ENCODE measurements around the gene HOXB3. TPM values are rescaled to one million over a fixed set of nuclear protein-coding genes. Genes with fewer than 3 reads are reported as not detected.

Gene HOXB3
- polyA plus RNA-seq, 1 donor (not counting 4 experiments of a cell fraction or from before 2014, with no cell fraction given), result 1.1 TPM

DNA sequence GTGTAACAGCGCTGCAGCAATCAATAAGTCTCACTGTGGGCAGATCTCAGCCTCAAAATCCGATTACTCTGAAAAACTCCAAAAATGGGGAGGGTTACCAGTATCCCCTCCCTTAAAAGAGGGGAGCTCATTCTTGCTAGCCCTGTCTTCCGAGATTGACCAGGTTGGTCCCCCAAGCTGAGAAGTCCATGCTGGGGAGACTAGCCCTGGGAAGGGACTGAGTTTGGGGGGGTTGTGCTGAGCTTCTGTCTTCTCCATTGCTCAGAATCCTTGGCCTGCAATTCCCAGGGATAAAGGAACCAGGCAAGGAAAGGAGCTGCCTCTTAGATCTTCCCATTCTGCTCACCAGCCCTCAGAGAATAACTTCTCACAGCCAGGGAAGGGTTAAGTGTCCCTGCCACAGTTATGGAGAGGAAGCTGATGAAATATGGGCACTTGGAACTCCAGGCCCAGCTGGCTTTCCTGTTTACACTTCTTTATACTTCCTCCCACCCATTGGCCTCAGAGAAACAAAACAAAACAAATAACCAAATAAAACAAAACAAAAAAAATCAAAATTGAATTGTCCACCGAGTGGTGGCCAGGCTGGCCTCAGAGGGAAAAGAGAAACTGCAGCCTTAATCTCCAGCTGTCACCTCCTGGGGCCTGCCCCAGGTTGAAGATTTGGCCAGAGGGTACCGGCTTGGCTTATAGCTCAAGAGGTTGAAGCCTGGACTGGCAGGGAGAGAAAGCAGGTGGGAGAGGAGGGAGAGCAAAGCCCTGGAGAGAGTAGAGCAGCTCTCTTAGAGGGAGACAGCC, 2.6 kb downstream of the HOXB3 start:
- dilution Hi-C loops (cut with MboI; ENCODE audit: extremely low pct_ligation_motif_present, low sequenced_read_pairs), result no loop called here
- no peaks in the 10 kb centered on the region for H3K79me2 ChIP-seq (ENCODE audit: control insufficient read depth, insufficient read depth, low read length)
- H3K4me2 ChIP-seq (ENCODE audit: control insufficient read depth, extremely low read depth, insufficient read depth, low read depth, low read length), result no peak overlapping the region
- no peaks in the 10 kb centered on the region for H3K9me1 ChIP-seq (ENCODE audit: control insufficient read depth, extremely low read depth, insufficient read depth, low read length)
- H3K4me3 ChIP-seq (ENCODE audit: control insufficient read depth in 2 of 3, extremely low read depth in 1 of 3, insufficient read depth in 2 of 3, low read depth in 1 of 3, low read length in 3 of 3), result no peak overlapping the region
- no peaks in the 10 kb centered on the region for H4K20me1 ChIP-seq (ENCODE audit: control insufficient read depth, extremely low read depth, insufficient read depth, low read length)
- no peak for FAIRE-seq
- H3K27ac ChIP-seq (ENCODE audit: control insufficient read depth, insufficient read depth, low read length), result no peak overlapping the region
- H3K9ac ChIP-seq (ENCODE audit: control insufficient read depth, extremely low read depth, insufficient read depth, low read length), result no peak overlapping the region
- no peak overlapping the region for H2AFZ ChIP-seq (ENCODE audit: control insufficient read depth, low read length)
- TF ChIP-seq EZH2 (IDR thresholded peaks at IDR 0.05; ENCODE audit: low read length) (no peak), CTCF (optimal IDR thresholded peaks at IDR 0.05 in 1 of 3, IDR thresholded peaks at IDR 0.05 in 1 of 3, conservative IDR thresholded peaks at IDR 0.05 in 1 of 3; ENCODE audit: extremely low read depth in 1 of 3, insufficient read depth in 2 of 3, low read length in 3 of 3) (no peak)
- H3K36me3 ChIP-seq (ENCODE audit: control insufficient read depth in 2 of 2, extremely low read depth in 1 of 2, insufficient read depth in 2 of 2, low read length in 2 of 2), result no peaks in the 10 kb centered on the region
- DNase-seq (ENCODE audit: low read depth, low spot score), result no peak
- peaks cover 59% of the 10 kb centered on the region for H3K27me3 ChIP-seq (ENCODE audit: control insufficient read depth, extremely low read depth, insufficient read depth, low read length)
- H3K4me1 ChIP-seq (ENCODE audit: control insufficient read depth, extremely low read depth, insufficient read depth, low read length), result peaks cover 9% of the 10 kb centered on the region
- no peaks in the 10 kb centered on the region for H3K9me3 ChIP-seq (ENCODE audit: control insufficient read depth, low read depth, low read length)

GRCh38 chr17:48586355-48587258, 3.4 kb downstream of the HOXB3 start:
- dilution Hi-C loops (cut with MboI; ENCODE audit: extremely low pct_ligation_motif_present, low sequenced_read_pairs), result no loop called here
- TF ChIP-seq CTCF (optimal IDR thresholded peaks at IDR 0.05 in 1 of 3, IDR thresholded peaks at IDR 0.05 in 1 of 3, conservative IDR thresholded peaks at IDR 0.05 in 1 of 3; ENCODE audit: extremely low read depth in 1 of 3, insufficient read depth in 2 of 3, low read length in 3 of 3), result no peak
- TF ChIP-seq EZH2 (IDR thresholded peaks at IDR 0.05; ENCODE audit: low read length), result no peak
- FAIRE-seq, result no peak
- H3K36me3 ChIP-seq (ENCODE audit: control insufficient read depth in 2 of 2, extremely low read depth in 1 of 2, insufficient read depth in 2 of 2, low read length in 2 of 2), result no peaks in the 10 kb centered on the region
- H2AFZ ChIP-seq (ENCODE audit: control insufficient read depth, low read length), result no peak overlapping the region
- H3K9ac ChIP-seq (ENCODE audit: control insufficient read depth, extremely low read depth, insufficient read depth, low read length), result no peak overlapping the region
- H3K27ac ChIP-seq (ENCODE audit: control insufficient read depth, insufficient read depth, low read length), result no peak overlapping the region
- no peaks in the 10 kb centered on the region for H3K9me1 ChIP-seq (ENCODE audit: control insufficient read depth, extremely low read depth, insufficient read depth, low read length)
- peaks cover 60% of the 10 kb centered on the region for H3K27me3 ChIP-seq (ENCODE audit: control insufficient read depth, extremely low read depth, insufficient read depth, low read length)
- no peak for DNase-seq (ENCODE audit: low read depth, low spot score)
- H3K4me1 ChIP-seq (ENCODE audit: control insufficient read depth, extremely low read depth, insufficient read depth, low read length), result peaks cover 14% of the 10 kb centered on the region
- no peaks in the 10 kb centered on the region for H3K79me2 ChIP-seq (ENCODE audit: control insufficient read depth, insufficient read depth, low read length)
- H3K9me3 ChIP-seq (ENCODE audit: control insufficient read depth, low read depth, low read length), result no peaks in the 10 kb centered on the region
- H3K4me3 ChIP-seq (ENCODE audit: control insufficient read depth in 2 of 3, extremely low read depth in 1 of 3, insufficient read depth in 2 of 3, low read depth in 1 of 3, low read length in 3 of 3), result peak overlapping the region in 1 of 3 experiments; percentile 81
- H4K20me1 ChIP-seq (ENCODE audit: control insufficient read depth, extremely low read depth, insufficient read depth, low read length), result no peaks in the 10 kb centered on the region
- peak overlapping the region; percentile 96 for H3K4me2 ChIP-seq (ENCODE audit: control insufficient read depth, extremely low read depth, insufficient read depth, low read depth, low read length)
